ENCODE measurements around the gene MORC2. TPM values are rescaled to one million over a fixed set of nuclear protein-coding genes. Genes with fewer than 3 reads are reported as not detected.

The MORC2 gene
- total and polyA plus RNA-seq, 10 donors, result 18.2 to 24.7 (median 22.0) TPM

GRCh38 chr22:30920407-30920806, 48.2 kb downstream of the MORC2 start:
- intact Hi-C loops (cut with DNase I; ENCODE audit: low total_unique reads), result loop anchor here (2.0 to 10.0 kb wide), 2 partner anchors 156 to 286 kb away; partner anchors contain the start of gene SLC35E4
- Histone ChIP-seq H3K27ac (no peak overlapping the region), H3K9me3 (peaks cover 0 to 13% (median 9%) of the 10 kb centered on the region in 8 donors), H3K27me3 (replicated peaks in 1 of 7) (no peaks in the 10 kb centered on the region), H3K36me3 (peaks cover 0 to 16% (median 1%) of the 10 kb centered on the region in 6 donors), H3K4me3 (peak overlapping the region in 2 of 8 donors; percentile 48 to 60), H3K4me1 (peaks cover 3 to 29% (median 21%) of the 10 kb centered on the region in 6 donors)
- TF ChIP-seq POLR2AphosphoS5 (IDR thresholded peaks at IDR 0.05), result peak in 1 of 3 donors; percentile 18
- TF ChIP-seq, protein P1, sequence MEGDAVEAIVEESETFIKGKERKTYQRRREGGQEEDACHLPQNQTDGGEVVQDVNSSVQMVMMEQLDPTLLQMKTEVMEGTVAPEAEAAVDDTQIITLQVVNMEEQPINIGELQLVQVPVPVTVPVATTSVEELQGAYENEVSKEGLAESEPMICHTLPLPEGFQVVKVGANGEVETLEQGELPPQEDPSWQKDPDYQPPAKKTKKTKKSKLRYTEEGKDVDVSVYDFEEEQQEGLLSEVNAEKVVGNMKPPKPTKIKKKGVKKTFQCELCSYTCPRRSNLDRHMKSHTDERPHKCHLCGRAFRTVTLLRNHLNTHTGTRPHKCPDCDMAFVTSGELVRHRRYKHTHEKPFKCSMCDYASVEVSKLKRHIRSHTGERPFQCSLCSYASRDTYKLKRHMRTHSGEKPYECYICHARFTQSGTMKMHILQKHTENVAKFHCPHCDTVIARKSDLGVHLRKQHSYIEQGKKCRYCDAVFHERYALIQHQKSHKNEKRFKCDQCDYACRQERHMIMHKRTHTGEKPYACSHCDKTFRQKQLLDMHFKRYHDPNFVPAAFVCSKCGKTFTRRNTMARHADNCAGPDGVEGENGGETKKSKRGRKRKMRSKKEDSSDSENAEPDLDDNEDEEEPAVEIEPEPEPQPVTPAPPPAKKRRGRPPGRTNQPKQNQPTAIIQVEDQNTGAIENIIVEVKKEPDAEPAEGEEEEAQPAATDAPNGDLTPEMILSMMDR (IDR thresholded peaks at IDR 0.05 in 8 of 11, conservative IDR thresholded peaks at IDR 0.05 in 3 of 11), result peak; percentile 74 to 96 (median 91)
- TF ChIP-seq POLR2A (IDR thresholded peaks at IDR 0.05), result no peak
- 0 to 2% (median 1%) methylated on average over 9 of the region's 9 CpGs for WGBS, 5 donors
- peak; percentile 92 for DNase-seq

- Histone ChIP-seq H3K36me3 (peaks cover 0 to 11% (median 0%) of the 10 kb centered on the region in 6 donors), H3K27me3 (replicated peaks in 1 of 7) (no peaks in the 10 kb centered on the region), H3K4me3 (no peak overlapping the region), H3K27ac (no peak overlapping the region), H3K4me1 (peaks cover 3 to 29% (median 21%) of the 10 kb centered on the region in 6 donors), H3K9me3 (peaks cover 0 to 17% (median 13%) of the 10 kb centered on the region in 8 donors)
- WGBS, 5 donors, result 82 to 86% (median 83%) methylated on average over 7 of the region's 7 CpGs
- intact Hi-C loops (cut with DNase I; ENCODE audit: low total_unique reads), result loop anchor here (2.0 to 10.0 kb wide), 2 partner anchors 155 to 285 kb away; partner anchors contain the start of gene SLC35E4
- DNase-seq, result no peak
- TF ChIP-seq, protein P1 (IDR thresholded peaks at IDR 0.05 in 8 of 11, conservative IDR thresholded peaks at IDR 0.05 in 3 of 11), result no peak
- TF ChIP-seq POLR2AphosphoS5 (IDR thresholded peaks at IDR 0.05), result no peak
- no peak for TF ChIP-seq POLR2A (IDR thresholded peaks at IDR 0.05)
These were observed 48.6 kb downstream of the MORC2 start for GRCh38 chr22:30919973-30920372.

DNA sequence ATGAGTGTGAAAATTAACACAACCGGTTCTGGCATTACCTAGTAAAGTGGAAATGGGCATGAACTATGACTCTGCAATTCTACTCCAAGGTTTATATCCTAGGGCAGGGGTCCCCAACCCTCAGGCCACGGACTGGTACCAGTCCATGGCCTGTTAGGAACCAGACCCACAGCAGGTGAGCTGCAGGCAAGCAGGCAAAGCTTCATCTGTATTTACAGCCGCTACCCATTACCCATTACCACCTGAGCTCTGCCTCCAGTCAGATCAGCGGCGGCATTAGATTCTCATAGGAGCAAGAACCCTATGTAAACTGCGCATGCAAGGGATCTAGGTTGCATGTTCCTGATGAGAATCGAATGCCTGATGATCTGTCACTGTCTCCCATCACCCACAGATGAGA, 49.8 kb downstream of the MORC2 start:
- Histone ChIP-seq H3K4me3 (no peak overlapping the region), H3K36me3 (no peaks in the 10 kb centered on the region), H3K4me1 (peaks cover 3 to 29% (median 21%) of the 10 kb centered on the region in 6 donors), H3K27me3 (replicated peaks in 1 of 7) (no peaks in the 10 kb centered on the region), H3K9me3 (peaks cover 0 to 24% (median 16%) of the 10 kb centered on the region in 8 donors), H3K27ac (no peak overlapping the region)
- DNase-seq, result no peak
- TF ChIP-seq, protein P1 (IDR thresholded peaks at IDR 0.05 in 8 of 11, conservative IDR thresholded peaks at IDR 0.05 in 3 of 11), result no peak
- TF ChIP-seq POLR2AphosphoS5 (IDR thresholded peaks at IDR 0.05), result no peak
- TF ChIP-seq POLR2A (IDR thresholded peaks at IDR 0.05), result no peak
- intact Hi-C loops (cut with DNase I; ENCODE audit: low total_unique reads), result no loop called here
- WGBS, 5 donors, result 79 to 96% (median 84%) methylated on average over 7 of the region's 7 CpGs

GRCh38 chr22:30910358-30910757, 58.2 kb downstream of the MORC2 start:
- DNase-seq, result no peak
- 87 to 95% (median 92%) methylated on average over 2 of the region's 2 CpGs for WGBS, 5 donors
- peaks cover 0 to 12% (median 6%) of the 10 kb centered on the region in 8 donors for H3K9me3 ChIP-seq
- no peaks in the 10 kb centered on the region for H3K4me1 ChIP-seq
- H3K36me3 ChIP-seq, result peaks cover 0 to 53% (median 14%) of the 10 kb centered on the region in 6 donors
- intact Hi-C loops (cut with DNase I; ENCODE audit: low total_unique reads), result no loop called here
- H3K4me3 ChIP-seq, result no peak overlapping the region
- H3K27me3 ChIP-seq (replicated peaks in 1 of 7), result no peaks in the 10 kb centered on the region
- no peak overlapping the region for H3K27ac ChIP-seq
- TF ChIP-seq POLR2A (IDR thresholded peaks at IDR 0.05) (no peak), POLR2AphosphoS5 (IDR thresholded peaks at IDR 0.05) (no peak)
- TF ChIP-seq, protein P1 (IDR thresholded peaks at IDR 0.05 in 8 of 11, conservative IDR thresholded peaks at IDR 0.05 in 3 of 11), result no peak
